GM12873 (cell line): Measurements from ENCODE around the gene SIRT3.

Experiments used
- CTCF ChIP-seq: IDR thresholded peaks from 2 replicates; pipeline ENCODE4 v1.5.1; 2012; ENCODE audit warnings: low read depth, mild to moderate bottlenecking, moderate library complexity, low read length, control low read depth; ENCODE audit not compliant: insufficient read depth; ENCODE audit errors: missing control alignments

SIRT3 gene

GRCh38 chr11:255176-255575, 19.0 kb upstream of the SIRT3 start:
- TF ChIP-seq CTCF: no peak

- no peak for TF ChIP-seq CTCF
Observed at GRCh38 chr11:253886-254270, 17.7 kb upstream of the SIRT3 start.

- no peak for TF ChIP-seq CTCF
Observed at GRCh38 chr11:253160-253885, 17.2 kb upstream of the SIRT3 start.

- no peak for TF ChIP-seq CTCF
Observed at GRCh38 chr11:252666-253065, 16.5 kb upstream of the SIRT3 start.

GRCh38 chr11:251550-251949, 15.4 kb upstream of the SIRT3 start:
- TF ChIP-seq CTCF: no peak

GRCh38 chr11:250740-251299, 14.7 kb upstream of the SIRT3 start:
- TF ChIP-seq CTCF: peak; percentile 83

- no peak for TF ChIP-seq CTCF
Observed at GRCh38 chr11:250274-250673, 14.1 kb upstream of the SIRT3 start.
